Breast epithelium (tissue), 4 donors: ENCODE measurements around the gene MLLT6. TPM values are rescaled to one million over a fixed set of nuclear protein-coding genes. Genes with fewer than 3 reads are reported as not detected.

Experiments used
- DNase-seq, 2 donors: peaks; one replicate each; pipeline ENCODE4 v3.0.0-alpha.2; 2019; ENCODE audit warnings: low spot score in 2 of 2
- H3K27ac ChIP-seq, 2 donors: fragments of 200-600 bp; sonication (generic) in 1 of 2; one replicate each; pipeline ENCODE4 v1.5.1; 2016 to 2019; ENCODE audit warnings: mild to moderate bottlenecking in 1 of 2
- H3K27me3 ChIP-seq, 2 donors: fragments of 200-600 bp; sonication (generic) in 1 of 2; one replicate each; pipeline versions ENCODE4 v1.5.1 to v1.6.0; 2017 to 2019; ENCODE audit warnings: control low read depth in 1 of 2, mild to moderate bottlenecking in 1 of 2
- H3K36me3 ChIP-seq: fragments of 200-600 bp; one replicate; pipeline ENCODE4 v1.5.1; 2019
- H3K4me1 ChIP-seq, 2 donors: fragments of 200-600 bp; sonication (generic); one replicate each; pipeline ENCODE4 v1.5.1; 2016 to 2019; ENCODE audit warnings: control low read depth in 1 of 2
- H3K4me3 ChIP-seq, 3 donors: fragments of 200-600 bp; sonication (generic); 1 replicate in 2 of 3; 2 replicates in 1 of 3; pipeline ENCODE4 v1.5.1; 2016 to 2019; ENCODE audit warnings: mild to moderate bottlenecking in 3 of 3, moderate library complexity in 2 of 3
- H3K9me3 ChIP-seq, 2 donors: fragments of 200-600 bp; sonication (generic) in 1 of 2; one replicate each; pipeline ENCODE4 v1.5.1; 2016 to 2019; ENCODE audit warnings: control low read depth in 1 of 2
- CTCF ChIP-seq, 3 donors: fragments of 450-650 bp; IDR thresholded peaks; one replicate each; pipeline ENCODE4 v1.5.1; 2016 to 2017; ENCODE audit warnings: antibody characterized with exemption in 3 of 3, mild to moderate bottlenecking in 3 of 3, moderate library complexity in 3 of 3
- POLR2A ChIP-seq: fragments of 450-650 bp; IDR thresholded peaks from one replicate; pipeline ENCODE4 v1.6.1; 2016; ENCODE audit warnings: antibody characterized with exemption, mild to moderate bottlenecking, moderate library complexity
- POLR2AphosphoS5 ChIP-seq, 3 donors: sonication (generic); formaldehyde crosslinking; IDR thresholded peaks; one replicate each; pipeline ENCODE4 v1.6.1; 2017; ENCODE audit warnings: antibody characterized with exemption in 3 of 3
- intact Hi-C: fragments of 100-400 bp; cut with DNase I; formaldehyde crosslinking; loops from one replicate; pipeline ENCODE4 v1.15.1; 2023; ENCODE audit warnings: low total_unique reads
- total RNA-seq, 3 donors: library from RNA; depleted of rRNA; stranded (reverse); fragments of >200 nt; gene quantifications; one replicate each; pipeline ENCODE4 v1.1.0, GENCODE V29; 2016

MLLT6 gene
- 100 to 1,000 TPM in 1 of 3 donors, 10 to 100 TPM in 2; 41.9 to 101 (median 90.5) TPM for total RNA-seq

GRCh38 chr17:38704606-38705522, at the start of gene MLLT6:
TSS of gene MLLT6 (plus strand) at chr17:38705273. CDS start at chr17:38705633, 360 bp downstream.
- peak; percentile 76 to 78 for DNase-seq
- peak within 1 kb of the TSS; percentile 96 to 98 for H3K27ac ChIP-seq
- TF ChIP-seq CTCF (IDR thresholded peaks at IDR 0.05) (no peak), POLR2AphosphoS5 (IDR thresholded peaks at IDR 0.05) (peak in 2 of 3 donors; percentile 7 to 53), POLR2A (no peak)
- H3K27me3 ChIP-seq = no peaks in the 10 kb centered on the region
- peaks cover 3 to 4% of the 10 kb centered on the region in 2 donors for H3K4me1 ChIP-seq
- H3K9me3 ChIP-seq = no peaks in the 10 kb centered on the region
- intact Hi-C loops = loop anchor here (1.0 kb wide), 1 partner anchor 43 kb away; the partner anchor contains the start of gene PCGF2
- H3K36me3 ChIP-seq = peaks cover 4% of the 10 kb centered on the region
- H3K4me3 ChIP-seq = peak within 1 kb of the TSS; percentile 81 to 98 (median 92)

GRCh38 chr17:38656959-38657823, 47.9 kb upstream of the MLLT6 start:
- Histone ChIP-seq H3K27me3 (no peaks in the 10 kb centered on the region), H3K27ac (peak overlapping the region in 1 of 2 donors; percentile 7), H3K36me3 (no peaks in the 10 kb centered on the region), H3K4me1 (peaks cover 0 to 5% of the 10 kb centered on the region in 2 donors), H3K9me3 (no peaks in the 10 kb centered on the region), H3K4me3 (no peak overlapping the region)
- no peak for DNase-seq
- TF ChIP-seq CTCF (IDR thresholded peaks at IDR 0.05) = no peak
- TF ChIP-seq POLR2A = no peak
- TF ChIP-seq POLR2AphosphoS5 (IDR thresholded peaks at IDR 0.05) = no peak
- intact Hi-C loops = no loop called here

GRCh38 chr17:38657824-38658740, 47.0 kb upstream of the MLLT6 start:
- Histone ChIP-seq H3K4me3 (no peak overlapping the region), H3K9me3 (no peaks in the 10 kb centered on the region), H3K36me3 (no peaks in the 10 kb centered on the region), H3K27me3 (no peaks in the 10 kb centered on the region), H3K27ac (peak overlapping the region in 1 of 2 donors; percentile 7), H3K4me1 (peaks cover 0 to 5% of the 10 kb centered on the region in 2 donors)
- no peak for DNase-seq
- intact Hi-C loops = no loop called here
- TF ChIP-seq CTCF (IDR thresholded peaks at IDR 0.05) (no peak), POLR2AphosphoS5 (IDR thresholded peaks at IDR 0.05) (no peak), POLR2A (no peak)

- peak overlapping the region in 1 of 3 donors; percentile 35 for H3K4me3 ChIP-seq
- TF ChIP-seq POLR2A (no peak), POLR2AphosphoS5 (IDR thresholded peaks at IDR 0.05) (no peak), CTCF (IDR thresholded peaks at IDR 0.05) (no peak)
- H3K9me3 ChIP-seq = no peaks in the 10 kb centered on the region
- intact Hi-C loops = no loop called here
- H3K27me3 ChIP-seq = no peaks in the 10 kb centered on the region
- no peak overlapping the region for H3K27ac ChIP-seq
- no peak for DNase-seq
- H3K4me1 ChIP-seq = peaks cover 0 to 5% of the 10 kb centered on the region in 2 donors
- no peaks in the 10 kb centered on the region for H3K36me3 ChIP-seq
Measured at GRCh38 chr17:38658741-38659345, 46.2 kb upstream of the MLLT6 start.
